Hematopoietic multipotent progenitor cell (in vitro differentiated cells): ENCODE measurements around the gene TMEM125. TPM values are rescaled to one million over a fixed set of nuclear protein-coding genes. Genes with fewer than 3 reads are reported as not detected.

ENCODE experiments used
- DNase-seq, 3 donors: peaks; one replicate each; pipeline ENCODE4 v3.0.0-alpha.2; 2011 to 2015; ENCODE audit warnings: low read depth in 2 of 3, low spot score in 2 of 3
- total RNA-seq: library from RNA; depleted of rRNA; stranded (reverse); fragments of >200 nt; gene quantifications from one replicate; pipeline ENCODE4 v1.2.3, GENCODE V29; 2012

The TMEM125 gene
- total RNA-seq, 1 donor, result 8.3 TPM

DNA sequence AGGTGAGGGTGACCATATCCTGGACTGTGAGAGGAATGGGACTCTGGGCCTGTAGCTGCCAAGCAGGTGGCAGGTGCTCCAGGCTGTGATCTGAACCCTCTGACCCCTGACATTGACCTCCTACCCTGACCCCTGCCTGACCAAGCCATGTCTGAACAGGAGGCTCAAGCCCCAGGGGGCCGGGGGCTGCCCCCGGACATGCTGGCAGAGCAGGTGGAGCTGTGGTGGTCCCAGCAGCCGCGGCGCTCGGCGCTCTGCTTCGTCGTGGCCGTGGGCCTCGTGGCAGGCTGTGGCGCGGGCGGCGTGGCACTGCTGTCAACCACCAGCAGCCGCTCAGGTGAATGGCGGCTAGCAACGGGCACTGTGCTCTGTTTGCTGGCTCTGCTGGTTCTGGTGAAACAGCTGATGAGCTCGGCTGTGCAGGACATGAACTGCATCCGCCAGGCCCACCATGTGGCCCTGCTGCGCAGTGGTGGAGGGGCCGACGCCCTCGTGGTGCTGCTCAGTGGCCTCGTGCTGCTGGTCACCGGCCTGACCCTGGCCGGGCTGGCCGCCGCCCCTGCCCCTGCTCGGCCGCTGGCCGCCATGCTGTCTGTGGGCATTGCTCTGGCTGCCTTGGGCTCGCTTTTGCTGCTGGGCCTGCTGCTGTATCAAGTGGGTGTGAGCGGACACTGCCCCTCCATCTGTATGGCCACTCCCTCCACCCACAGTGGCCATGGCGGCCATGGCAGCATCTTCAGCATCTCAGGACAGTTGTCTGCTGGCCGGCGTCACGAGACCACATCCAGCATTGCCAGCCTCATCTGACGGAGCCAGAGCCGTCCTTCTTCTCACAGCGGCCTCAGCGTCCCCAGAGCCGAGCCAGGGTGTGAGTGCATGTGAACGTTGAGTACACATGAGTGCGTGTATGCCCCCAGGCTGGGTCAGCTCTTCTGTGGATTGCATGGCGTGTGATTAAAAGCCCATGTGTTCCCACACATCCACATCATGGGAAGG lies 3.1 kb downstream of the TMEM125 start:
- DNase-seq, result no peak

DNA sequence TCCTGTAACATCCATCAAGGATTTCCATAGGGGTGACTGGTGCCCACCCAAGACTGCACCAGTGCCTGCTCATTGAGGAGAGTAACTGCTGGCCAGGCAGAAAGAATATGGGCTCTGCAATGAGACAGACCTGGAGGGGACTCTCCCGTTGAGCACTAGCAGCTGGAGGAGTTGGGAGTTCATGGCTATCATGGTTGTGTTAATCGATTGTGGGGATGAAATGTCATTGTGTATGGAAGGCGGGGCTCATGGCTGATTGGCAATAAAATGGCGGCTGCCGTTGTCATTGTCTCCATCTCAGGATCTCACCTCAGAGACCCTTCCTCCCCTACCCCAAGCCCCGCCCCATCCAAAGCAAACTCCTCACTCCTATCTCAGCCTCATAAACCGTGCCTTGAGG lies 3.9 kb downstream of the TMEM125 start:
- DNase-seq, result no peak

GRCh38 chr1:43274125-43274803 lies 4.5 kb downstream of the TMEM125 start:
- DNase-seq, result peak in 2 of 3 donors; percentile 55 to 64

- DNase-seq, result no peak
These were observed 5.0 kb downstream of the TMEM125 start for GRCh38 chr1:43274804-43275180.

GRCh38 chr1:43275826-43276620 lies 6.2 kb downstream of the TMEM125 start:
- DNase-seq, result no peak

GRCh38 chr1:43276673-43277072 lies 6.9 kb downstream of the TMEM125 start:
- no peak for DNase-seq

DNA sequence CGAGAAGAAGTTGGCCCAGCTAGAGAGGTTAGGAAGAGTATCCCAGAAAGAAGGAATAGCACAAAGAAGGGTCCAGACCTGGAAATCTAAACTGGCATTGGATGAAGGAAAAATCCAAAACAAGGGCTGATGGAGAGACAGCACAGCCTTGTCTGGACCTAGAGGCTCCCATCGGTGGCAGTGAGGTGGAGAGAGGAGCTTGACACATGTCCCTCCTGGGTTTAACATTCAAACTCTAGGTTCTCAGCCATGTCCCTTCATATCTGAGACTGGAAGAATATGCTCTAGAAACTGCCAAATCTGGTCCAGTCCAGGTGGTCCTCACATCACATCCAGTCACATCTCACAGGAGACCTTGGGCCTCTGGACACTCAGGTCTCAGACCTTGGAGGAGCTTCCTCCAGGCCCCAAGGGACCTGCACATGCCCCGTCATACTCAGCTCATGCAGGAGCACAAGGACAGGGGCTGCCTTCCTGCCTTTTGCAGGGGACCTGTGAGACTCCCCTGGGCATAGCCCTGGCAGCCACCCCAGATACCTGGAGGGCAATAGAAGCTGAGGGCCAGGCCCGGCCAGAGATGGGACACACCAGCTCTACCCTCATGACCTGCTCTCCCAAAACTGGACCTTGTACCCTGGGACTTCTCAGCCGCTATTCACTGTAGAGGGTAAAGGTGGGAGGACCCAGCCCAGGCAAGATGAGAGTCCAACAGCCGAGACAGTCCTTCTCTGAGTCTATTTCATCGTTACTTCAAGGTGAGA lies 7.5 kb downstream of the TMEM125 start:
- no peak for DNase-seq

DNA sequence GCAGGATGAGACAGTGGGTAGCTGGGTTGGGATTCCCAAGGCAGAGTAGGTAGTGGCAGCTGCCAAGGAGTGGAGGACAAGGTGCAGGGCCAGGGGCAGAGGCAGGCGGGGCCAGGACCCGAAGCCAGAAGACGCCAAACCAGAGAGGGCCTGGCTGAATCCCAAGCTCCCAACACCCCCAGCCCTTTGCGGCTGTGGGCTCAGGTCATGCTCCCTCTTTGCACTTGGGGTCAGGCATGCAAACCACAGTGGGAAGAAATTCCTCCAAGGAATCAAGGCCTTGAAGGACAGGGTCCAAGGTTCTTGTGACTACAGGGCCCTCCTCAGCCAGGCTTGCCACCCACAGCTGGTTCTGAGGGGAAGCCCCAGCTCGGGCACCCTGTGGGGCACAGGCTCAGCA lies 9.4 kb downstream of the TMEM125 start:
- DNase-seq, result no peak

GRCh38 chr1:43279666-43280065 lies 9.9 kb downstream of the TMEM125 start:
- DNase-seq, result no peak

DNA sequence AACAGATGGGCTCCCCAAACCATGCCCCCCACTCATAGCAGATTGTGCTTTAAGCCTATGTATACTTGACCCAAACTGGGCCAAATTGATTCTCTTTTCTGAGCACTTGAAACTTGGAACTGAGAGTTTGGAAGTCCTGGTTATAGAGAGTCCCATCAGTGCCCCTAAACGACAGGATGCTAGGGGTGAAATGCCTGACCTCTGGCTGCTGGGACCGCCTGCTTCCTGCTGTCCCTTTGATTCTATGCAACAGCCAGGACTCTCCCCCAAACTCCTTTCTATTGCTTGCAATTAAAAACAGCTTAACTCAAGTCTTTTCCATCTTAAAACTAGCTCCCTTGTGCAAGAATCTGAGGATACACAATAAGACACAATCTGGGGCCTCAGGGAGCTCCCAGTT lies 10.9 kb downstream of the TMEM125 start:
- DNase-seq, result no peak

DNA sequence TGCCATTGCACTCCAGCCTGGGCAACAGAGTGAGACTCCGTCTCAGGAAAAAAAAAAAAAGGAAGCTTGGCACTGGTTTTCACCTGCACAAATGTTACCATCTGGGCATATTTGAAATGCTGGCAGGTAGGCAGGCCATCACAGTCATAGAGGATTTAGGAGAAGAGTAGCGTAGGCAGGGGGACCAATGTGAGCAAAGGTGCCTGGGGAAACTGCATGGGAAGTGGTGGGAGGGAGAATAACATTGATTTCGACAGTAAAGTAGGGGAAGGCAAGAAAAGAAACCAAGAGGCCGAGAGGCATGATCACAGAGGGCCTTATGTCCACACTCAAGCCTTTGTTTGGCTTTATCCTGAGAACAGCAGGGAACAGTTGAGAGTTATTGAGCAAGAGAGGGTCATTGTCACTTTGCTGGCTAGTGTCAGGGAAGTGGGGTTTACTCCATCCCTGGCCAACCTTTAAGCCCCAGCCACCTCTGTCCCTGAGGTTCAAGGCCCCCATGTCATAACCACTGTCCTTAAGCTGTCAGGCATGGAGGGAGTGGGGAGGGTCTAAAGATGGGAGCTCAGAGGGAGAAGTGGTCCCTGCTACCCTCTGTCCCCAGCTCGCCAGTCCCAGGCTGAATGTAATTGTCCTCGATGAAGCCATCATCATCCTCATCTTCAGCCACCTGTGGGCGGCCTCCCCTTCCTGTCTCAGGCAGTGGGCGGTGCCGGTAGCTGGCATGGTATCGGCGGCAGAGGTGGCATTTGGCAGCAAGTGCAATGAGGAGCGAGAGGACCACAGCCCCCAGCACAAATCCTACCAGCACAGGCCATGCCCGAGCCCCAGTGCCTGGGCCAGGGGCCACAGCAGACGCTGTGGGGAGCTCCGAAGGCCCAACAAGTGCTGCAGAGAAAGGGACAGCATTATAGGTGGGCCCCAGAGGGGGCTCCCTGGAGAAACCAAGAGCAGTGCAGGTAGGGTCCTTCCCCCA lies 12.7 kb downstream of the TMEM125 start:
- no peak for DNase-seq

DNA sequence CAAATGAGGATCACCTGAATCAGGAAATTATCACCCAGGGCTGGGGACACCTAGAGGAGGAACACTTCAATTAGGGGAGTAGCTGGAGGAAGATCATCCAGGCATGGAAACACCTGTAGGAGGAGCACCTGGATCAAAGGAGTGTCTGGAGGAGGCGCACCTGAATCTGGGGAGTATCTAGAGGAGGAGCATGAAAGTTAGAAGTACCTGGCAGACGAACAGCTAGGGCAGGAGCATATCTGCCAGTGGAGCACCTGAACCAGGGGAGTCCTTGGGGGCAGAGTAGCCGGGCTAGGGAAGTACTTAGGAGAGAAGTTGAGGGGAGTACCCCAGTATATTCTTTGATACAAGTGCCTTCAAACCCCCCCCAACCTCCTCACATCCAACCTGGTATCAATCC lies 14.3 kb downstream of the TMEM125 start:
- DNase-seq, result no peak

GRCh38 chr1:43284546-43285110 lies 14.8 kb downstream of the TMEM125 start:
- no peak for DNase-seq

GRCh38 chr1:43285269-43285990 lies 15.6 kb downstream of the TMEM125 start, which contains the start of gene C1orf210:
TSS of gene C1orf210 (minus strand) at chr1:43285581. CDS start at chr1:43283270, 2,311 bp downstream.
- no peak for DNase-seq

GRCh38 chr1:43286115-43286514 lies 16.3 kb downstream of the TMEM125 start:
- no peak for DNase-seq

DNA sequence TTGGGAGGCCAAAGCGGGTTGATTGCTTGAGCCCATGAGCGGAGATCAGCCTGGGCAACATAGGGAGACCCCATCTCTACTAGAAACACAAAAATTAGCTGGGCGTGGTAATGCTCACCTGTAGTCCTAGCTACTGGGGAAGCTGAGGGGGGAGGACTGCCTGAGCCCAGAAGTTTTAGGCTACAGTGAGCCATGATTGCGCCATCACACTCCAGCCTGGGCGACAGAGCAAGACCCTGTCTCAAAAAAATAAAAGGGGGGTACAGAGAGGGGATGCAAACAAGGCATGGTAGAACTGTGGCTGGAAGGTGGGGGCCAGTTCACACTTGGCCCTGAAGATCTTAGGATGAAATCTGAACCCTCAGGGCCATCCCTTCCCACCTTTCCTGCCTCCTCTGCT lies 16.8 kb downstream of the TMEM125 start:
- no peak for DNase-seq

GRCh38 chr1:43288058-43288784 lies 18.4 kb downstream of the TMEM125 start:
- DNase-seq, result no peak
